Neural progenitor cell (in vitro differentiated cells): ENCODE results near the gene HUS1B. TPM values are rescaled to one million over a fixed set of nuclear protein-coding genes. Genes with fewer than 3 reads are reported as not detected.
"Not testable (repeated sequence)": the region's sequence is repeated elsewhere in the genome, so short reads cannot be mapped to it uniquely, and the experiment has no call there.

ENCODE experiments used
- DNase-seq: peaks from one replicate; pipeline ENCODE4 v3.0.0-alpha.2; 2016; ENCODE audit warnings: low spot score
- H2AFZ ChIP-seq: fragments of 200-600 bp; sonication (generic); replicated peaks from 2 replicates; pipeline ENCODE4 v1.6.1; 2016; ENCODE audit warnings: antibody characterized with exemption
- H3F3A ChIP-seq: fragments of 200-600 bp; sonication (generic); 2 replicates; pipeline ENCODE4 v1.6.1; 2016; ENCODE audit warnings: antibody characterized with exemption, low read depth
- H3K27ac ChIP-seq: fragments of 200-600 bp; sonication (generic); 2 replicates; pipeline ENCODE4 v1.5.1; 2016; ENCODE audit warnings: mild to moderate bottlenecking
- H3K27me3 ChIP-seq: fragments of 200-600 bp; sonication (generic); 2 replicates; pipeline ENCODE4 v1.6.1; 2016; ENCODE audit warnings: mild to moderate bottlenecking, moderate library complexity
- H3K36me3 ChIP-seq: fragments of 200-600 bp; sonication (generic); 2 replicates; pipeline ENCODE4 v1.5.1; 2016
- H3K4me1 ChIP-seq: fragments of 200-600 bp; sonication (generic); 2 replicates; pipeline ENCODE4 v1.6.1; 2016; ENCODE audit warnings: mixed run types
- H3K4me2 ChIP-seq: fragments of 200-600 bp; sonication (generic); 2 replicates; pipeline ENCODE4 v1.6.1; 2016
- H3K4me3 ChIP-seq: fragments of 200-600 bp; sonication (generic); 2 replicates; pipeline ENCODE4 v1.5.1; 2016
- H3K79me2 ChIP-seq: fragments of 200-600 bp; sonication (generic); 2 replicates; pipeline ENCODE4 v1.6.1; 2016; ENCODE audit warnings: low read depth
- H3K9ac ChIP-seq: fragments of 200-600 bp; sonication (generic); 2 replicates; pipeline ENCODE4 v1.6.1; 2016
- H3K9me3 ChIP-seq: fragments of 200-600 bp; sonication (generic); 2 replicates; pipeline ENCODE4 v1.5.1; 2016; ENCODE audit warnings: low read depth
- H4K20me1 ChIP-seq: fragments of 200-600 bp; sonication (generic); 2 replicates; pipeline ENCODE4 v1.6.1; 2016; ENCODE audit warnings: low read depth
- H3K27ac Mint-ChIP-seq: 3 replicates; pipeline ENCODE4 v1.8.0; 2021; ENCODE audit warnings: mixed read lengths
- H3K27me3 Mint-ChIP-seq: 2 replicates; pipeline ENCODE4 v1.8.0; 2022; ENCODE audit warnings: low read depth, mild to moderate bottlenecking, inconsistent platforms, moderate library complexity, mixed read lengths; ENCODE audit not compliant: insufficient read depth
- H3K36me3 Mint-ChIP-seq: 3 replicates; pipeline ENCODE4 v1.8.0; 2021; ENCODE audit warnings: mixed read lengths
- H3K4me1 Mint-ChIP-seq: 3 replicates; pipeline ENCODE4 v1.8.0; 2021; ENCODE audit warnings: mixed read lengths
- H3K4me3 Mint-ChIP-seq: 3 replicates; pipeline ENCODE4 v1.8.0; 2021; ENCODE audit warnings: mild to moderate bottlenecking, moderate library complexity, mixed read lengths
- H3K9me3 Mint-ChIP-seq: 3 replicates; pipeline ENCODE4 v1.8.0; 2020; ENCODE audit warnings: mixed read lengths
- CTCF ChIP-seq: fragments of 200-600 bp; sonication (generic); IDR thresholded peaks from 2 replicates; pipeline ENCODE4 v1.5.1; 2017; ENCODE audit warnings: antibody characterized with exemption, mild to moderate bottlenecking
- EZH2 ChIP-seq: fragments of 200-600 bp; sonication (generic); IDR thresholded peaks from 2 replicates; pipeline ENCODE4 v1.6.1; 2017; ENCODE audit warnings: antibody characterized with exemption, mild to moderate bottlenecking, moderate library complexity
- EZH2phosphoT487 ChIP-seq: fragments of 200-600 bp; sonication (generic); IDR thresholded peaks from 2 replicates; pipeline ENCODE4 v1.6.1; 2017; ENCODE audit warnings: antibody characterized with exemption
- total RNA-seq: library from RNA; depleted of rRNA; stranded (reverse); fragments of >200 nt; gene quantifications from 2 replicates; pipeline ENCODE4 v1.2.3, GENCODE V29; 2015; ENCODE audit warnings: low replicate concordance

The HUS1B gene
- total RNA-seq, 1 donor from 2014 or later: not detected

GRCh38 chr6:699319-699718 lies 42.4 kb upstream of the HUS1B start:
- Histone ChIP-seq H3K4me2 (no peak overlapping the region), H3K36me3 (no peaks in the 10 kb centered on the region), H3K9me3 (no peaks in the 10 kb centered on the region), H3F3A (no peaks in the 10 kb centered on the region), H3K4me1 (peaks cover 15% of the 10 kb centered on the region), H3K27me3 (no peaks in the 10 kb centered on the region), H3K79me2 (no peaks in the 10 kb centered on the region), H3K9ac (no peak overlapping the region), H2AFZ (no peak overlapping the region), H3K4me3 (no peak overlapping the region), H4K20me1 (no peaks in the 10 kb centered on the region), H3K27ac (no peak overlapping the region)
- Mint-ChIP-seq H3K27me3 (peaks cover 5% of the 10 kb centered on the region), H3K9me3 (no peaks in the 10 kb centered on the region), H3K27ac (no peak overlapping the region), H3K36me3 (no peaks in the 10 kb centered on the region), H3K4me1 (peaks cover 12% of the 10 kb centered on the region), H3K4me3 (no peak overlapping the region)
- TF ChIP-seq EZH2phosphoT487 (no peak), CTCF (no peak), EZH2 (no peak)
- DNase-seq: no peak

GRCh38 chr6:694431-695126 lies 37.7 kb upstream of the HUS1B start:
- peak overlapping the region; percentile 76 for H3K4me3 Mint-ChIP-seq

GRCh38 chr6:693723-694009 lies 36.8 kb upstream of the HUS1B start:
- Mint-ChIP-seq H3K27ac (no peak overlapping the region), H3K4me3 (peak overlapping the region; percentile 97), H3K27me3 (peaks cover 6% of the 10 kb centered on the region), H3K9me3 (no peaks in the 10 kb centered on the region), H3K4me1 (peaks cover 16% of the 10 kb centered on the region), H3K36me3 (no peaks in the 10 kb centered on the region)
- Histone ChIP-seq H3K4me1 (peaks cover 8% of the 10 kb centered on the region), H3K27ac (no peak overlapping the region), H4K20me1 (peaks cover 27% of the 10 kb centered on the region), H3F3A (no peaks in the 10 kb centered on the region), H3K36me3 (no peaks in the 10 kb centered on the region), H3K4me3 (peak overlapping the region; percentile 90), H3K9me3 (no peaks in the 10 kb centered on the region), H3K79me2 (peaks cover 37% of the 10 kb centered on the region), H3K27me3 (no peaks in the 10 kb centered on the region), H2AFZ (no peak overlapping the region), H3K9ac (peak overlapping the region; percentile 20), H3K4me2 (peak overlapping the region; percentile 92)
- DNase-seq: no peak
- no peak for TF ChIP-seq EZH2phosphoT487
- no peak for TF ChIP-seq CTCF
- no peak for TF ChIP-seq EZH2

More at GRCh38 chr6:694431-695126, 37.7 kb upstream of the HUS1B start:
- H3K4me2 ChIP-seq, H3K4me1 ChIP-seq, H3K9me3 Mint-ChIP-seq, H3K4me3 ChIP-seq, H3K27ac Mint-ChIP-seq, H3K27ac ChIP-seq, H3K27me3 ChIP-seq, H3F3A ChIP-seq, H3K9me3 ChIP-seq, H3K36me3 Mint-ChIP-seq, H3K27me3 Mint-ChIP-seq, H3K9ac ChIP-seq, H3K36me3 ChIP-seq, H2AFZ ChIP-seq, DNase-seq: not testable (repeated sequence)
- Histone ChIP-seq H3K79me2 (peaks cover 30% of the 10 kb centered on the region), H4K20me1 (peaks cover 18% of the 10 kb centered on the region)
- peaks cover 16% of the 10 kb centered on the region for H3K4me1 Mint-ChIP-seq

- no peaks in the 10 kb centered on the region for H3K36me3 Mint-ChIP-seq
- peak within 1 kb of the TSS; percentile 95 for H2AFZ ChIP-seq
- no peaks in the 10 kb centered on the region for H3K9me3 ChIP-seq
- peak within 1 kb of the TSS; percentile 97 for H3K4me3 Mint-ChIP-seq
- peaks cover 6% of the 10 kb centered on the region for H3K27me3 Mint-ChIP-seq
- no peaks in the 10 kb centered on the region for H3K9me3 Mint-ChIP-seq
- H3K27me3 ChIP-seq: no peaks in the 10 kb centered on the region
- peak within 1 kb of the TSS; percentile 92 for H3K4me2 ChIP-seq
- H3K4me1 ChIP-seq: peaks cover 8% of the 10 kb centered on the region
- peaks cover 43% of the 10 kb centered on the region for H3K79me2 ChIP-seq
- H3K27ac ChIP-seq: peak within 1 kb of the TSS; percentile 51
- peaks cover 29% of the 10 kb centered on the region for H4K20me1 ChIP-seq
- H3K4me3 ChIP-seq: peak within 1 kb of the TSS; percentile 90
- H3K4me1 Mint-ChIP-seq: peaks cover 16% of the 10 kb centered on the region
- H3K36me3 ChIP-seq: no peaks in the 10 kb centered on the region
- H3F3A ChIP-seq: no peaks in the 10 kb centered on the region
- peak; percentile 40 for TF ChIP-seq EZH2
- TF ChIP-seq CTCF: no peak
- peak within 1 kb of the TSS; percentile 48 for H3K9ac ChIP-seq
- peak; percentile 96 for DNase-seq
- peak within 1 kb of the TSS; percentile 81 for H3K27ac Mint-ChIP-seq
Observed at GRCh38 chr6:692858-693722, 36.2 kb upstream of the HUS1B start, which contains the start of gene EXOC2. EXOC2 (minus strand) TSS chr6:693139; CDS start chr6:637818, 55,321 bp downstream.
